Spleen (tissue), 7 donors: ENCODE results near the gene PNMA8C.

Experiments
- CTCF ChIP-seq, 11 experiments: fragments of 200-600 bp in 7 of 11; fragments of 450-650 bp in 4 of 11; sonication (generic) in 4 of 11; IDR thresholded peaks in 8 of 11; conservative IDR thresholded peaks in 3 of 11; 1 replicate in 7 of 11; 2 replicates in 4 of 11; pipeline versions ENCODE4 v1.4.0 to v1.8.0; 2016 to 2021; ENCODE audit warnings: antibody characterized with exemption in 11 of 11, inconsistent platforms in 4 of 11, mild to moderate bottlenecking in 1 of 11
- POLR2AphosphoS5 ChIP-seq, 3 donors: sonication (generic); formaldehyde crosslinking; IDR thresholded peaks; one replicate each; pipeline ENCODE4 v1.5.1; 2017; ENCODE audit warnings: antibody characterized with exemption in 3 of 3
- donor health status: DM: no; HTN: no; CAD: no; lungs with moderate emphysema.
- donor health status: DM: no; HTN: no; CAD: no.
- donor health status: DM: no; HTN: no; CAD: no.

- peak in 1 of 3 donors; percentile 48 for TF ChIP-seq POLR2AphosphoS5 (IDR thresholded peaks at IDR 0.05)
- TF ChIP-seq CTCF (IDR thresholded peaks at IDR 0.05 in 8 of 11, conservative IDR thresholded peaks at IDR 0.05 in 3 of 11), result no peak
Measured at GRCh38 chr19:46383171-46383815, 45.4 kb downstream of the PNMA8C start.
